ENCODE results near the gene CLDN20.

The CLDN20 gene

DNA sequence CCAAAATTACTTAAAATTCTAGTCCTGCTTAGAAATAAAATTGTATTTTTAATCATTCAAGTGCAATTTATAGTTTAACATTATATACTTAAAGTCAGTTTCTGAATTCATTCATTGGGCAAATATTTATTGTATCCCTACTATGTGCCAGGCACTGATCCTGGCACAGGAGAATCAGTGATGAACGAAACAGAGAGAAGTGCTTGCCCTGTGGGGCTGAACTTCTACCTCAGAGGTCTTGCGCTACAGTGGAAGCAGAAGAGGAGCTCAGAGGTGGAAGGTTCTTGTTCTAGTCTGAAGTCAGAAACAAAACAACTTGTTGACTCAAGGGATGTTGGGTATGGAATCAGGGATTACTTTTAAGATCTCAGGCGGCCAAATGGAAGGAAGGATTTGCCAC lies 6.0 kb downstream of the CLDN20 start:
- no peak for DNase-seq (ENCODE audit: low spot score)

DNA sequence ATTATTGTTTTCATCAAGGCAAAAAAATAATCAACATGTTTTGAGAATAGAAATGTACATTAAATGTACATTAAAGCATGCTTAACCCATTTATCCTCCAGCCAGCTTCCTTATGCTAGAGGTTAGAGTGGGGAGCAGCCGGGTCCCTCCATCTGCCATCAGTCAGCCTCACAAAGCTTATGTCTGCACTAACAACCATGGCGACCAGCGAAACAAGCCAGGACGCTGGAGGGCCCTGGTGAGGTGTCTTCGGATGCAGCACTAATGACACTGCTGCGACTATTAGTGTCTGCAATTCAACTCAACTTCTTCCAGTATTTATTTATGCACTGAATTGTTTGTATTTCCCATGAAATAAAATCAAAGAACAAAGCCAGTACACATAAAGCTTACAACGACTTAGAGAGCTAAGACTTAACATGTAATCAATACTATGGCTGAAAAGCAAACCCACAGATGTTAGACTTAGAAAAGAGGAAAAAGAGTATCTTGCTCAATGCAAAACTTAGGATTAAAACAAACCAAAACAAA lies 6.8 kb downstream of the CLDN20 start:
- DNase-seq (ENCODE audit: low spot score): no peak

DNA sequence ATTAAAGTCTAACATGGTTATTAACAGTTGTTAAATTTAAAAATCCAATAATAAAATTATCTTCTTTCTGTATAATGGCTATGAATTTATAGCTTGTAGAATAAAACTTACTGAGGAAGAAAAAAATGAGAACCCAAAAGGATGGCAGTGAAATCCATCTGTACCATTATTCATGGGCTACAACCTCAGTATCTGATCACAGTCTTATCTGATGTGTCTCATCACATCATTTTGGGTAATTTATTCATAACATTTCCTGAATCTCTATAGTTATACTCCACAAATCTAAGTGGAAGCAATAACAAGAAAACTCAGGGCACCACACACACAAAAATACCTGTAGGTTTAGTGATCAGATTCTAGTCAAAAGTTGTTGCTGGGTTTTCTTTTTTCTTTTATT lies 7.3 kb downstream of the CLDN20 start:
- no peak for DNase-seq (ENCODE audit: low spot score)

DNA sequence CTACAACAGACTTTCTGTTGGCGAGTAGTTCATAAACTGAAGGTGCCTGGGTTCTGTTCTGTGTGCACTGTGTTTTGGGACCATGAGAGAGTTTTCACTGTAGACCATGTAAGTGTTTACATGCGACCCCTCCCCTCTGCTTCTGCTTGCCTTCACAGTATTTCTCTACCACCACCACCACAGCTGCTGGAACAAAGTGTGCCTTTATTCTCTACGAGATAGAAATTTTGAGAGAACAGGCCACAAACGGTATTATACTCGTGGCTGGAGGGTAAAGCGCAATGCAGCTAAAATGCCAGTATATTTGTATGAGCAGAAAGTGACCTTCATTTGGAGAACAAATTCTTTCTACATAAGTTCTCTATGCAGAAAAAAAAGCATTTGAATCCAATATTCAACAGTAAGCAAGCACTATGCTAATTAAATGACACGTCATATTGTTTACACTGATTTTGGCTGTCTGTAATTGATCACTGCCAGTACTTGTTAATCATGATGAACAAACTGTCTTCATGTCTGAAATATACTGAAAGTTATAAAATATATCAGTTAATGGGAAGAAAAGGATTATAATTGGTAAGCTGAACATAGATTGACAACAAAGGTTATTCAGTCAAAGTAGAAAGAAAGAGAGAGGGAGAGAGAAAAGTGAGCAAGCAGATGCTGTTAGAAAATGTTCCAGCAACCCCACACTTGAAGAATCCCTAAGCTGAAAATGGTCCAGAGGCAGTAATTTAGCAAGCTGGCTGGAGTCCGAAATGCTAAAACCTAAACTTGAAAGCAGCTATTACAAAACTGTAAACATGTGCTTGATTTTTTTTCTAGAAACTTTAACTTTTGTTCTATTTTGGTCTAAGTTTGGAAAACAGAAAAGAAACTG lies 8.8 kb downstream of the CLDN20 start:
- no peak for DNase-seq (ENCODE audit: low spot score)

DNA sequence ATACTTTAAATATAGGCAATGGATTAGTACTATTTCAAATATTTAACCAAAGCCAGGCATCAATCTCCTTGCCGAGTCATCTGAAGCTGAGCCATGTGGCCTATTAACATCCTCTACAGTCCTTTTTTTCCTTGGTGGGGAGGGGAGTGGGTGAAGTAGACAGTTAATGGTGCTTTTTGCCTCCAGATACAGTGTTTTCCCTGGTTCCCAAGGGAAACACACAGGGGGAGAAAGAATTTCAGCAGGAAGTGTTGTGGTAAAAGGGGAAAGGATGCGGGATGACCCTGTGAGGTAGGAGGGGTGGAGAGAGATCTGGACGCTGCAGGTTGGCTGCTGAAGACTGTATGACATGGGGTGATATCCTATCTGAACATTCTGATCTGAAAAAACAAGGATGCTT lies 9.6 kb downstream of the CLDN20 start:
- DNase-seq (ENCODE audit: low spot score): no peak

DNA sequence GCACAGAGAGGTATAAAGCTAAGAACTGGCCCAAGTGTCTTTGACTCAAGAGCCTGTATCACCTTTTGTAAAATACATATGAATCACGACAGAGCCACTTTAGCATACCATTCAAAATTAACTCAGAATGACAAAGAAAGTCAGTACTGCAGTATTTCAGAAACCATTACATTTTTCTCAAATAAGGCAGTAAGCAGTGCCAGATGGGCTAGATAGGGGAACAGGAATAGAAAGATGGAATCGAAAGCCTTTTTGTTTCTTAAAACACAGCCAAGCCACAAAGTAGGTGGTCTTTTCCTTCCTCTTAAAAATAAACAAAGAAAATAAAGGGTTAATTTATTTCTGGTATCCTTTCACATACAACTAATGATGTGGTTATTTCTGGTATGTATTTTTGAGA lies 10.3 kb downstream of the CLDN20 start:
- DNase-seq (ENCODE audit: low spot score): no peak

DNA sequence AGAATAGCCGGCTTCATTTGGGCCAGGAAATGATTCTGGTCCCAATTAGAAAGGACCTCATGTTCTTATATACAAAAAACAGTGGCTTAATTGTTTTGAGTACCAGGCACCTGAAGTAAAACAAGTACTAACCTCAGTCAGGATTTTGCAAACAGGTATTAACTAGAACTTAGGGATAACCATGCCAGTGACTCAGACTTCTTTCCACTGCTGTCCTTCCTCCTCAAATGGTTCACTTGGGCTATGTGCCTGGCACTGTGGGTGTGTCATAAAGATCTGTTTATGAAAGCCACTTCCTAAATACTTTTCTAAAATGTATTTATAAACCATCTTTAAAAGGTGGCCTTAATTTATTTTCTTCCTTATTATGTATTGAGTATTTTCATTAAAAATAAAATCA lies 10.7 kb downstream of the CLDN20 start:
- no peak for DNase-seq (ENCODE audit: low spot score)

DNA sequence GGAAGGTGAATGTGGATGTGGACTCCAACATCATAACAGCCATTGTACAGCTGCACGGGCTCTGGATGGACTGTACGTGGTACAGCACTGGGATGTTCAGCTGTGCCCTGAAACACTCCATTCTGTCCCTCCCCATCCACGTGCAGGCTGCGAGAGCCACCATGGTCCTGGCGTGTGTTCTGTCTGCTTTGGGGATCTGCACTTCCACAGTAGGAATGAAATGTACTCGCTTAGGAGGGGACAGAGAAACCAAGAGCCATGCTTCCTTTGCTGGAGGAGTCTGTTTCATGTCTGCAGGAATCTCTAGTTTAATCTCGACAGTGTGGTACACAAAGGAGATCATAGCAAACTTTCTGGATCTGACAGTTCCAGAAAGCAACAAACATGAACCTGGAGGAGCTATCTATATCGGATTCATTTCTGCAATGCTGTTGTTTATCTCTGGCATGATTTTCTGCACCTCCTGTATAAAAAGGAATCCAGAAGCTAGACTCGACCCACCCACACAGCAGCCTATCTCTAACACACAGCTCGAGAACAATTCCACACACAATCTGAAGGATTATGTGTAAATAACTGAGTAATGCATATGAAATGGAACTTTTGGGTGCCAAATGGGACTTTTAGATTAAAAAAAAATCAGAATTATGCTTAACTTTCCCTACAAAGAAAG lies 12.1 kb downstream of the CLDN20 start:
- DNase-seq (ENCODE audit: low spot score): no peak

DNA sequence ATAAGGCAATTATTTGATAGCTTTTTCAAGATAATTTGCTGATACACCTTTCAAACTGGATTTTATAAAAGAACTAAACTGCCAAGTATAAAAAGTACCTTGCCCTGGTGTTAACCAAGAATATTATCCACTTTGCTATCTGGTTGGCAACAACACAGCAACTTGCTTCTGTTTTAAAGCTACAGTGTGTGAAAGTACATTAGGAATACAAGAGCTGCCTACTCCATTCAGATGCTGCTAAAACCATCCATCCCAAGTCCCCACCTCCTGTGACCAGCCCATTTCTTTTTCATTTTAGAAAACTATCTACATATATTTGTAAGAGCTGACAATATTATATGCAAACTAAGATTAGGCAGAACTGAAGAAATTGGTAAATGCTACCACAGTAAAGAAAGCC lies 12.8 kb downstream of the CLDN20 start:
- DNase-seq (ENCODE audit: low spot score): no peak

DNA sequence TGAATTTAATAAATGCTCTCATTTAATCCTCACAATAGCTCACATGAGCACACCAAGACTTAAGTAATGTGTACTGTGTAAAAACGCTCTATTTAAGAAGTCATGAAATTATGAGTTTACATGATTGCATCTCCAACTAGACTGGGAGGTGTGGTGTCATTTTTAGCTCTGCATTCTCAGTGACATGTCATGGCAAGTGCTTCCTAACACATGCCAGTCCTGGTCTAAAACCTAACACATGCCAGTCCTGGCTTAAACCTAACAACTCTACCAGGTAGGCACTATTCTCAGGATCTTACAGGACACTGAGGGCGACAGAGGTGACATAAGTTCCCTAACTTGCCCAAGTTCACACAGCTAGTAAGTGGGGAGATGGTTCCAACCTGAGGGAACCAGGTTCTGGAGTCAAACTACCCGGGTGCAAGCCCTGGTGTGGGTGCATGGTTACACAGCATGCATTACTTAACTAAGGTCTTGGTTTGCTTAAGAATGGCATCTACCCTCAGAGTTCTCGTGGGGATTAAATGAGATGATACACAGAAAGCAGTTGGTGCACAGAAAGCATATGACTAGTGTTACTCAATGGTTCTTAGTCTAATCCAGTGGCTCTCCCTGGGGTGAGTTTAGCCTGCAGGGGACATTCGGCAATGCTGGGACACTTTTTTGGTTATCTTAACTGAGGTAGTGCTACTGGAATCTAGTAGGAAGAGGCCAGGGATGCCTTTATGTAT lies 14.7 kb downstream of the CLDN20 start:
- DNase-seq (ENCODE audit: low spot score): no peak

DNA sequence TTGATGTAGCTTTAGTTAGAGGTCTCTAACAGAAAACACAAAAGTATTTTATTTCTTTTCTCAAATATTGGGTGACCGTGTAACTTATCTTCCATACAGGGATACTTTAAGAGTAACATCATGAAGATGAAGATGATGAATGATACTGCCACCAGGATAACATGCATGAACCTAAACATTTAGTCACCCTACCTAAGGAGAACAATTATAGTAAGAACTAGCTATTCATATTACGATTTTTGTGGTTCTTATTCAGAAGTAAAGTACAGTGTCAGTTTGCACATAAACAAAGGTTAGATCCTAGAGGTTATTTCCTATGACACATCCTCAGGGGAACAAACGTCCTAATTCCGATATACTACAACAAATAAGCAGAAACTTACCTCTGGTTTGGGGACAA lies 21.0 kb downstream of the CLDN20 start:
- DNase-seq (ENCODE audit: low spot score): no peak

DNA sequence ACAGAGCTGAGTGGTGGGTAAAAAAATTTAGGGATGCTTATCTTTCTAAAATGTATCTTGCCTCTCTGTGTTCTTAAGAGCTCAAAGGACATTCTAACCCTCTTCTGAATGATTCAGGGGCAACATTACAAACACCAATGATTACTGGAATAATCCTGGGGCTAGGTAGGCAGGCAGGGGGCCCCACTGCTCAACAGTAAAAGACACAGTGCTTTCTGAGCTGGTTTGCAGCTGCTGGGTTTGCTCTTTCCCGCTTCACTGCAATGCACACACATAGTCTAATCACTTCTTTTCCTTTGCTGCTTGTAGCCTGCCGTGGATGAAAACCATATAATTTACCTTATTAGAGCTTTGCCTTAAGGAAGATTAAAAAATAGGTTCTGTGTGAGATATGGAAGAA lies 23.9 kb downstream of the CLDN20 start:
- no peak for DNase-seq (ENCODE audit: low spot score)

DNA sequence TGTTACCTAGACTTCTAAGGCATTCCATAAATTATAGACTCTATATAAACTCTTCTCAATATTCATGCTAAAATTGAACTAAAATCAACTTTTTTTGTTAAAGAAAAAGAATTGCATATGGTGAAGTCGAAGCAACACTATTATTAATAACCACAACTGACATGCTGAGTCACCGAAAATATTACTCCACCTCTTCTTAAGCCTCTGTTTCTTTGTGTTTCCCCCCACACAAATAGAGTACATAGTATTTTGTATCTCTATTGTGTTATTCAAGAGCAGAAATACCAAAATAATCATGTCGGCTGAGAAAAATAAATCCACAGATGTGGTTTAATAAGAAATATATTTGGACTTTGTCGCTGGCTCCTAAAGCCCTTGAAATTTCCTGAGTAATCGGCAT lies 26.7 kb downstream of the CLDN20 start:
- no peak for DNase-seq (ENCODE audit: low spot score)

DNA sequence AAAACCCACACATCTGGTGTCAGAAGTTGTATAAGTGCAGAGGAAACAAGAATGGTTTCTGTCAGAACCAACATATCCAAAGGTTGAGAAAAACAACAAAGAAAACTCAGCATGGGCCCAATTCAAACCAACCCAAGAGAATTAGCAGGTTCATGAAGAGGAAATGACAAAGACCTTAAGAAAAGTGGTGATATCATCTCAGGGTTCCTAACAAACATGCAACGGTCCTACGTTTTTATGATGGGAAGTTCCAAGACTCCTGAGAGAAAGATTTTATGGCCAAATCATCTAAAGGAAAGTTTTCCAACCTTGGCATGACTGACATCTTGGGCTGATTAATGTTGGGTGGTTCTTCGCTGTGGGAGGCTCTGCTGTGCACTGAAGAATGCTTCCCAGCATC lies 27.5 kb downstream of the CLDN20 start:
- no peak for DNase-seq (ENCODE audit: low spot score)

DNA sequence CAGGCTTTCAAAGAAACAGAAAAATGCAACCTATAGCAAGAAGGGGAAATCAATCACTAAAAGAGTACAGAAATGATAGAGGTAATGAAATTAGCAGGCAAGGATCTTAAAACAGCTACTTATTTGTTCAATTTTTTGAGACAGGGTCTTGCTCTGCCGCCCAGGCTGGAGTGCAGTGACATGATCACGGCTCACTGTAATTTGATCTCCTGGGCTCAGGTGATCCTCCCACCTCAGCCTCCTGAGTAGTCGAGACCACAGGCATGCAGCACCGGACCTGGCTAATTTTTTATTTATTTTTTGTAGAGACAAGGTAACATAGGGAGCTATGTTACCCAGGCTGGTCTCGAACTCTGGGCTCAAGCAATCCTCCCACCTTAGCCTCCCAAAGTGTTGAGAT lies 28.9 kb downstream of the CLDN20 start:
- DNase-seq (ENCODE audit: low spot score): no peak

DNA sequence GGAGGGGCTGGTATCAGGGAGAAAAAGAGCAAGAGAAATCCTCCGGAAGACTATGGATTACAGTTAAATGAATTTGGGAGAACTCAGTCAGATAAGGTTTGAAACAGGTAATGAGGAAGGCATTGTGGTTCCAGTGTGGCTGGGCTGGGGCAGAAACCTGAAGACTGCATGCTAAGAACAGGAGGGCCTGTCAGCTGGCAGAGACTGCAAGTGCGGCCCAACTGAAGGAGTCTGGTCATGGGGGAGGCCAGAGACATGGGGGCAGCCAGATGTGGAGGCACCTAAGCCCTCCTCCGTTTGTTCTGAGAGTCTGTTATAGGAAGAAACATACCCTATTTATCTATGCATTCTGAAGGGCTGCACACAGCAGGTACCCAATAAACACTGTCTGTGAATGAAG lies 33.9 kb downstream of the CLDN20 start:
- no peak for DNase-seq (ENCODE audit: low spot score)

DNA sequence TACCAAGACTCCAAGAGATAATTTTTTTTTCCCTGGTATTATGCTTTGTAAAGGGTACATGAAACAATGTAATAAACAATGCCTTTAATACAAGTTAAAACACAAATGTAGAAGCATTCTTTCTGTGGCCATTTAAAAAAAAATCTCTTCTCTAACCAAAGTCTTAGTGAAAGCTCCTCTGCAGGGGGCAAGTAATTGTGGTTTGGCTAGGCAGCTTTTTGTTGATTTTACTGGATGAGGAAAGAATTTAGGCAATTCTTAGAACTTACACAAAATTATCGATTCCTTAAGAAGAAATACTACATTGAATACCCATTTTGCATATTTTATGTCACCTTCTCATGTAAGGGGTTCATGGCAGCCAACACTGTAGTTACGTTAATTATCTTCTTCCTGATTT lies 38.1 kb downstream of the CLDN20 start:
- DNase-seq (ENCODE audit: low spot score): no peak

DNA sequence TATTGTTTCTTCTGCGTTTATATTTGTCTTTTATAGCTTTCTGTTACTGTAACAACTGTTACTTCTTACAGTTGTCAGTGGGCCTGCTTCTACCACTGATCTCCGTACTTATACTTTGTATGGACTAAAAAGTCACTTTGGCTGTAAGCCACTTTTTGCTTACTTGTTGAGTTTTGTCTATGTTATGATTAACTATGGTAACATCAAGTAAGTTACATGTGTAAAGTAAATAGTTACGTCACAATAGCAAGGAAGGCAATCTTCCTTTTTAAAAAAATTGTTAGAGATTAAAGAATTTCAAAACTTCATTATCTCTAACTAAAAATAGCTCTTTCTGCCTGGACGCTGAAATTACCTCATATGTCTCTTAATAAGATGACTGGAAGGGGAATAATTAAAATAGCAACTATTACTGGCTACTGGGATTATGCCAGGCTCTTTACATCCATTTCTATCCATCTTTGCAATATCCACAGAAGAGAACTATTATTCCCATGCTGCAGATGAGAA lies 39.6 kb downstream of the CLDN20 start:
- DNase-seq (ENCODE audit: low spot score): no peak

DNA sequence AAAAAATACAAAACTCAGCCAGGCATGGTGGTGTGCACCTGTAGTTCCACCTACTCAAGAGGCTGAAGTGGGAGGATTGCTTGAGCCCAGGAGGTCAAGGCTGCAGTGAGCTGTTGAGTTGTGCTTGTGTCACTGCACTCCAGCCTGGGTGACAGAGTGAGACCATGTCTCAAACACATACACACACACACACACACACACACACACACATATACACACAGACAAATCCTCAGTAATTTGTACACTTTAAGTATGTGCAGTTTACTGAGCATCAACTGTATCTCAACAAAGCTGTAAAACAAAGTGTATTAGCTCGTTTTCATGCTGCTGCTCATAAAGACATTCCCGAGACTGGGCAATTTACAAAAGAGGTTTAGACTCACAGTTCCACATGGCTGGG lies 43.1 kb downstream of the CLDN20 start:
- DNase-seq (ENCODE audit: low spot score): no peak

DNA sequence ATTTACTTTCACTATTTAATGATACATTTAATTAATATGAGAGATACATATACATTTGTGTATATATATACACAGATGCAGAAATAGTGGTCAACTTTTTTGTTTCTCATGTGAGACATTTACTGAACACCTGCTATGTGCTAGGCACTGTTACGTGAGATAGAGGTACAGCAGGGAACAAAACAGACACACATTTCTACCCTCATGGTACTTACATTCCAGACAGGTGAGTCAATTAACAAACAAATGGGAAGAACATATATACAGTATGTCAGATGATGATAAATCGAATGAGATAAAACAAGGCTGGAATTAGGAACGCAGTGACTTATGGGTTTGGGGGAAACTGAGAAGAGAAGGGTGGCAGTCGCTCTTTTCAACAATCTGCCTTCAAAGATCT lies 45.3 kb downstream of the CLDN20 start:
- no peak for DNase-seq (ENCODE audit: low spot score)

DNA sequence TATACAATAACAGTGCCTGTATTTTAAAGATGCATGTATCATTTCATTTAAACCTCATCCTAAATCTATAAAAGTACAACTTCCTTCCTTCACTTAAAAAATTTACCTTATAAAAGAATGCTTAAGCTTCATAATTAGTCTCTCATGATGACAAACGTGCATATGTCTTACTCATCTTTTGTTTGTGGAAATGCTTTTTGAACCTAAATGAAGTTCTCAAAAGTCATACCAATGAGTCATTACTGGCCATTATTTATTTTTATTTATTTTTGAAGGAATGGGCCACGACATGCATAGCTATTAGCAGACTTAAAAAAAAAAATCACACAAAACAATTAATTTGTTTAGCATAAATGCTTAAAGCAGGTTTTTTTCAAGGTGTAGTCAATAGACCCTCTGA lies 46.8 kb downstream of the CLDN20 start:
- no peak for DNase-seq (ENCODE audit: low spot score)

DNA sequence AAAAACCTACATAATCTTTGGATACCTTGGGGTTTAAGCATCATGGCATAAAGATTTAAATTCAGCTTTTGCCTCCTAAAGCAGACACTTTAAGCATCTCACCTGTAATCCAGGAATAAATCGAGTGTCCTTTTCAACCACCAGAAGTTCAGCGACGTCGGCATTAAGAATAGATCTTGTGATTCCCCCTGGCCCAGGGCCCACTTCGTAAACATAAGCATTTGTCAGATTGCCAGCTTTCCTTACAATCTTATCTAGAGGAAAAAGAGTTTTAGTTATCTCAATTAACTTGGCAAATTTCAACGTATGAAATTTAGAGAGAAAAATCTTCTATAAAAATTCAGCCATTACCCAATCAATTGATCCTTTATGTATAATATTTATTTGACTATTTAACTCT lies 47.3 kb downstream of the CLDN20 start:
- no peak for DNase-seq (ENCODE audit: low spot score)

DNA sequence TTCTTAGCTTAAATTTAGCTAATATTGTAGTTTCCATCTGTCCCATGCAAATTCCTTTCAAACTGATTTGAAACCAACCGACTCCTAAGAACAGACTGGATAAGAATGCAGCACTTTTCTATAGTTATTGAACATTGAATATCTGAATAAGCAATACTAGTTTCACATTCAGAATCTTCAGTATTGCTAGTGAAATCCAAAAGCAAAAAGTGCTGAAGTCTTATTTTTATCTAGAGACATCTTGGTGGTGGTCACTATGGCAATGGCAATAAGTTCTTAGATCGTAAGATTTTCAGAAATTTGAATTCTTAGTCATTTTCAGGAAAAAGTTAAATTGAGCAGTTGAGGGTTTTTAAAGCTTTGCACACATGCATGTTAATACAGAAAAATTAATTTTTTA lies 47.8 kb downstream of the CLDN20 start:
- DNase-seq (ENCODE audit: low spot score): no peak
